OCI-LY1 (cell line): ENCODE data around the gene RAD51D.

Experiments used
- EZH2 ChIP-seq: fragments of 200-600 bp; sonication (generic), shearing (Covaris generic); IDR thresholded peaks from 2 replicates; pipeline ENCODE4 v1.8.0; 2017; ENCODE audit warnings: borderline replicate concordance, mixed run types, mild to moderate bottlenecking, antibody characterized with exemption, low read length, moderate library complexity, mixed read lengths
- TF ChIP-seq, protein P1 (sequence below): fragments of 200-600 bp; sonication (generic), shearing (Covaris generic); IDR thresholded peaks from 2 replicates; pipeline ENCODE4 v1.5.1; 2017; ENCODE audit warnings: mild to moderate bottlenecking, antibody characterized with exemption, low read length, moderate library complexity, mixed read lengths

DNA sequence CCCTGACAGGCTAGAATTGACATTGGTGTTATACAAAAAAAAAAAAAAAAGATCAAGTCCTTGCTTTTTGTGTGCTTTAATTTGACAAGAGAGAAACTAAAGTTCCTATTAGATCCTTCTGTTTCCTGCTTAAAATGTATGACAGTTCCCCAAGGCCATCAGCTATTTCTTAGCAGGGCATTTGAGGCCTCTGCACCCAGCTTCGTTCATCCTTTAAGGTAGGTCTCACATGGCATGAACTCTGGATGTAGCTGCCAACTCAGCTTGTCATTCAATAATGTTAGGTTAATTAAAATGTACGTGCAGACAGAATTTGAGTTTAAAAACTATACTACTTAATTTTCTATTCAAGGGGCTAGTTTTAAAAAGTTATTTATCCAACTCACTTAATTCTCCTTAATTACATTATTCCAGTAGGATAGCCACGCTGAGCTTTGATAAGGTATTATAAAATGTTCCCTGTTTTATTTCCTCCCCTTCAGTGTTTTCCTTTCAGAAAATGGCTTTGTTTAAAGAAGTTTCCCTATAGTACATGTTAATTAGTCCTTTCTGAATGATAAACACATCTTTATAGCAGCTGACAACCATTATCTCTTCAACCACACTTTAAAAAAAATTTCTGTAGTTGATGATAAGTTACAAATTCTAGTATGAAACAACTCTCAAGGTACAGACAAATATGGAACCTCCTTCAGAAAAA lies 55.0 kb downstream of the RAD51D start:
- TF ChIP-seq EZH2: no peak
- TF ChIP-seq, protein P1, sequence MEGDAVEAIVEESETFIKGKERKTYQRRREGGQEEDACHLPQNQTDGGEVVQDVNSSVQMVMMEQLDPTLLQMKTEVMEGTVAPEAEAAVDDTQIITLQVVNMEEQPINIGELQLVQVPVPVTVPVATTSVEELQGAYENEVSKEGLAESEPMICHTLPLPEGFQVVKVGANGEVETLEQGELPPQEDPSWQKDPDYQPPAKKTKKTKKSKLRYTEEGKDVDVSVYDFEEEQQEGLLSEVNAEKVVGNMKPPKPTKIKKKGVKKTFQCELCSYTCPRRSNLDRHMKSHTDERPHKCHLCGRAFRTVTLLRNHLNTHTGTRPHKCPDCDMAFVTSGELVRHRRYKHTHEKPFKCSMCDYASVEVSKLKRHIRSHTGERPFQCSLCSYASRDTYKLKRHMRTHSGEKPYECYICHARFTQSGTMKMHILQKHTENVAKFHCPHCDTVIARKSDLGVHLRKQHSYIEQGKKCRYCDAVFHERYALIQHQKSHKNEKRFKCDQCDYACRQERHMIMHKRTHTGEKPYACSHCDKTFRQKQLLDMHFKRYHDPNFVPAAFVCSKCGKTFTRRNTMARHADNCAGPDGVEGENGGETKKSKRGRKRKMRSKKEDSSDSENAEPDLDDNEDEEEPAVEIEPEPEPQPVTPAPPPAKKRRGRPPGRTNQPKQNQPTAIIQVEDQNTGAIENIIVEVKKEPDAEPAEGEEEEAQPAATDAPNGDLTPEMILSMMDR: no peak
